Activated CD4-positive, CD25-positive, alpha-beta regulatory T cell treated with anti-CD3 and anti-CD28 coated beads, Interleukin-2, amount 50 U/mL, for 16 hours (primary cell): ENCODE results near the gene BSPRY.
"Not testable (repeated sequence)": the region's sequence is repeated elsewhere in the genome, so short reads cannot be mapped to it uniquely, and the experiment has no call there.

Experiments used
- DNase-seq: peaks from one replicate; pipeline ENCODE4 v3.0.0-alpha.2; 2020; ENCODE audit warnings: low read depth, low spot score

Gene BSPRY

DNA sequence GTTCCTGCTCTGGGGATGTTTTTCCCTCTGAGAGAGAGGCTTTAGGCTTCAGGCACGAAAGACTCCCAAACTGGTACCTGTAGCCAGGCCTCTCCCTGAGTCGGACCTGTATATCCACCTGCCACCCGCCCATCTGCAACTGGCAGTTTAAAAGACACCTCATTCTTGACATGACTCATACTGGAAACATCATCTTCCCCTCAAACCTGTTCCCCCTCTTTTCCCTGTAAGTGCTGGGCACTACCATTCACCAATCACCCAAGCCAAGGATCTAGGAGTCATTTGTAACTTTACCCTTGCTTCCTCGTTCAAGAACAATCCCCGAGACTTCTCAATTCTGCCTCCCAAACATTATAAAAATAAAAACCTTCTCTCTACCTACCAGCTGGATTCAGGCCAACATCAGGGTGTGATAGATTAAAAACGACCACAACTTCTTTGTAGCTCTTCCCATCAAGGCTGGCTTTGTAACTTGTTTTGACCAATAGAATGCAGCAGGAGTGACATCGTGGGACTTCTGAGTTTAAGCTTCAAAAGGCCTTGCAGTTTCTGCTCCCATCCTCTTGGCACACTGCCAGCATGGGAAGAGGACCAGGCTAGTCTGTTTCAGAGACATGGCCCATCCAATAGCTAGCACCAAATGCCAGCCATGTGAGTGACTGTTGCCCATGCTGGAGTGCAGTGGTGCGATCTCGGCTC lies 7.5 kb upstream of the BSPRY start:
- DNase-seq = no peak

DNA sequence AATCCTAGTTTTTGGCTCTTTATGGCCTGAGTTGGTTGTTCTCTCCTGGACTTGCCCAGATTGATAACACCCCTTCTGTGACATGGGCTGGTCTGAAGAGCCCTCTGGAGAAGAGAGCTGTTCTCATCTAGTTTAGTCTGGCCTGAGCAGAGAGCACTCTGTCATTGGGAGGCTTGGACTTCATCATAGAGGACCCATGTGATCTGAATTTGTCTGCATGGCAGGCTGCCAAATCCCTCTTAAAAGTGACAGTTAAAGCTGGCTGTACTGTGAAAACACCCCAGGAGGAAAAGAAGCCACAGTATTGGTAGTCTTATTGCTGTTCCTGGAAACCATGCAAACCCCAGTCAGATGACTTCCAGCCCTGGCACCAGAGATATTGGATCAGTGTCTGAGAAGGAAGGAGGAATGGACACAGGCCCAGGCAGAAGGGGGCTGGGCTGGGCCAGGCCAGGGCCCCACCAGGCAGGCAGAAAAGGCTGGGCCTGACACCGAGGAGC lies 5.6 kb upstream of the BSPRY start:
- no peak for DNase-seq

DNA sequence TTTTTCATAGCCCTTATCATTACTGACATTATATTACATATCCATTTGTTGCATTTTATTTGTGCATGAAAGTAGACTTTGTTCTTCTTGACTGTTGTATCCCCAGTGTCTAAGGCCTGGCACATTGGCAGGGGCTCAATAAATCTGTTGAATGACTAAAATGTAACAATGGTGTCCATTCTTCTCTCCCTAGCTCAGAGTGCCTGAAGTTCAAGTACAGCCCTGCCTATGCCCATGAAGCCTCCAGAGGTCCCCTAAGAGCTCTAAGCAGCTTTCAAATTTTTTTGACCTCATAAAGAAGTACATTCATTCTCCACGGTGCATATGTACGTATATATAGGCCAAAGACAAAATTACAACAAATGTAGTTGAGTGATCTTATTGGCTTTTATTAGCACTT lies 4.2 kb upstream of the BSPRY start:
- no peak for DNase-seq

DNA sequence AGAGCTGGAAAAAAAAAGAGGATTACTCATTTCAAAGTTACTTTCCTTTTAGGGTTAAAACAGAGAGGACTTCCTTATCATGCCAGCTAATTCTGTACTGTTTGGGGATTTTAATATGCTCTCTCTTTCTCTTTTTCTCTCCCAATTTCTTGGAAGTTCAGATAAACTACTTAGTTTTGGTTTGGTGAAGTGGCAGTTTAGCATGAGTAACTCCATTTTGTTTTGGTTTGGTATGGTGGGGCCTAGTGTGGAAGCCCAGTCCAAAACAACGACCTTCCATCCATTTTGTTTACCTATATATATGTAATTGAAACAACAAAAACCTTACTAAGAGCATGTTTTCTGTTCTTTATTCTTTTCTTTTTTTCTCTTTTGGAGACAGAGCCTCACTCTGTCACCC lies 3.7 kb upstream of the BSPRY start:
- no peak for DNase-seq

DNA sequence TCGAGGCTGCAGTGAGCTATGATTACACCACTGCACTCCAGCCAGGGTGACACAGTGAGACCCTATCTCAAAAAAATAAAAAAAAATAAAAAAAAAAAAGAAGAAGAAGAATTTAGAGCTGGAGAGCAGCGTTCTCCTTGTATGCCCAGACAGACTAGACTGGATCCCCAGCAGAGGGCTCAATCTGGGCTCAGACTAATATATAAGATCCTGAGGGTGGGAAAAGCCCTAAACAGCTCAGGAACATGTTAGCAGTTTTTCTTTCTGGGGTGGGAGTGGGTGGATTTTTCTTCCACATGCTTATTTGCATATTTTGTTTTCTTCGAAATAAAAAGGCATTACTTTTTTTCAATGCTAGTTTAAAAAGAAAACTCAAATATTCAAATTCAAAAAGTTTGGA lies 904 bp upstream of the BSPRY start:
- DNase-seq = no peak

DNA sequence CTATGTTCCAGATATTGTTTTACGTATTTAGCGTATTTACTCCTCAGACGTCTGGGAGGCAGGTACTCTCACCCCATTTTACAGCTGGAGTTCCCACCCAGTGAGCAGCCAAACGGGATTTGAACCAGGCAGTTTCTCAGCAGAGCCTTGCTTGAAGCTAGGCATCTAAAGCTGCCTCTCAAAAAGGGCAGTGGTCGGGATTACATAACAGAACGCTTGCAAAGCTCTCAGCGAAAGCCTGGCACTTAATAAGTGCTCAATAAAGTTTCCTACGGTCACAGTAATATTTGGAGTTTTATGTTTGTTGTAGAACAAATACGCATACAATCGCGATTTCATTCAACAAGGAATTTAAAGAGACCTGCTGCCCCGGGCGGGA lies 286 bp upstream of the BSPRY start:
- no peak for DNase-seq

DNA sequence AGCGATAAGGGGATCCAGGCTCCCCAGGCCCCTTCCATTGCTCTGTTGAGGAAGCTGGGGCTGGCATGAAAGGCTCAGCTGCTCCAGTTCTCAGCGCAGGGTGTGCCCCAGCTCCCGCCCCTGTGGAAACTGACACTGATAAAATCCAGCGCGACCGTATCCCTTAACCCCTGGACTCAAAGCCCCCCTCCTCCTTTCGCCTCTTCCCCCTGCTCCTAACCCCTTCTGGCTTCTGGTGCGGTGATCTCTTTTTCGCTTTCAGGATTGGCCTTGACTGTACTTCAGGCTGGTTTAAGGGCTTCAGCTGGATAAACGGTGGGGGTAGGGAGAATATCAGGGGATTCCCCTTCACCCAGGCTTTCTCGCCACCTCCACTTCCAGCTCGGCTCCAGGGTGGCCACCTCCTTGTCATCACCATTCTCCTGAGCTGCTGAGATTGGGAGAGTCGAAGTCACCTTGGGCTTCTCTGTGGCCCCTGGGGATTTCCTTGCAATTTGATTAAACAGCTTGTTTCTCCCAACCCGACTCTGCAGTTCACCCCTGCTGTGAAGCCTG lies 843 bp downstream of the BSPRY start:
- DNase-seq = no peak

DNA sequence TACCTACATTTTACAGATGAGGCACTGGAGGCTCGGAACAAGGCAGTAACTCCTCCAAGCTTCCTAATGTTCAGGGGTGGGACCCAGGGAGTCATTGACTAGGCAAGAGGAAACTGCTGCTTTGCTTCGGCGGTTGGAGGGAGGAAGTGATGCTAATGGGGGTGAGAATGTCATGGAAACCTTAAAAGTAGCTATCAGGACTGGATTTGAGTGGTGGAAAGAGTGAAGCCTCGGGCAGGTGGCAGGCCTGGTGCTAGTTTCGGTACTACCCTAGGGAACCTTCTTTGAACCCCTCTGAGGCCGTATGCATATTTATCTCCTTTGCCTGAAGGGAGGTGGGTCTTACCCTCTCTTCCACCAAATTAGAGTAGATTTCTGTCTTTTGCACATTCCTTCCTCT lies 1.6 kb downstream of the BSPRY start:
- no peak for DNase-seq

DNA sequence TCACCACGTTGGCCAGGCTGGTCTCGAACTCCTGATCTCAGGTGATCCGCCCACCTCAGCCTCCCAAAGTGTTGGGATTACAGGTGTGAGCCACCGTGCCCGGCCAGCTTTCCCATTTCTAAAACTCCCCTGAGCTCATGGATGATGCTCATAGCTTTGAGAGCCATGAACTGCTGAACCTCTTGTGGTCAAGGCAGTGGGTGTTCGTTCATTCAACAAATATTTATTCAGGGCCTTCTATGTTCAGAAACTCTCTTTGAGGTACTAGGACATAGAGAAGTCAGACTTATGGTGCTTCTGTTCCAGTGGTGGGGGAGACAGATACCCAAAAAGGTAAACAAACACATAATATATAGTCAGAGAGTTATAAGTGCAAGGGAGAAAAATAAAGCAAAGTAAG lies 2.7 kb downstream of the BSPRY start:
- DNase-seq = no peak

DNA sequence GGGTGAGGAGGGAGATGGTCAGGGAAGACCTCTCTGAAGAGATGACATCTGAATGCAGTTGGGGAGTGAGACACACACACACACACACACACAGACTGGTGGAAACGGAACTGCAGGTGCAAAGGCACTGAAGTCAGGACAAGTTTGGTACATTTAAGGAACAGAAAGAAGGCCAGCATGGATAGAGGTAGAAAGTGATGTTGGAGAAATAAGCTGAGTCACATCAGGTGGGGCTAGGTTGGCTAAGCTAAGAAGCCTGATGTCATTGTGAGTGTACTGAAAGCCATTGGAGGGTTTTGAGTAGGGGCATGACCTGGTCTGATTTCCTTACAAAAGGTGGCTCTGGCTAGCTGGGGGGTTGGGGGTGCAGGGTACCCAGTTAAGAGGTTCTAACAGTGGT lies 3.1 kb downstream of the BSPRY start:
- no peak for DNase-seq

DNA sequence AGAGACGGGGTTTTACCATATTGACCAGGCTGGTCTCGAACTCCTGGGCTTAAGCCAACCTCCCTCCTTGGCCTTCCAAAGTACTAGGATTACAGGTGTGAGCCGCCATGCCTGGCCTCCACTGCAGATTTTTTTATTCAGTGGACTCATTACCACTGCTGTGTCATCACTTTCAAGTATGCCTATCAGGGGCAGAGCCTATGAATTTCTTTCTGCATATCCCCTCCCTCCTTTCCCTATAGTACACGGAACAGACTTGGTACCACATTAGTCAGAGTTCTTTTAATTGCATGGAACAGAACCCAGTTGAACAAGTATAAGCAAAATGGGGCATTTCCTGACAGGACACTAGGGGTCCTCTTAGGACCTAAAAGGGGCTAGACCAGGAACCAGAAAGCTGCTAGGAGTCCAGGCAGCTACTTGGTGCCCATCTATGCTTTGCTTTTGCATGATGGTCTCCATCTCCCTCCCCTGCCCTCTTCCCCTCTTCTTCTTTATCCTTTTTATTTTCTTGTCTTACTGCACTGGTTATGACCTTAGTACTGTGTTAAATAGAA lies 5.8 kb downstream of the BSPRY start:
- DNase-seq = no peak

DNA sequence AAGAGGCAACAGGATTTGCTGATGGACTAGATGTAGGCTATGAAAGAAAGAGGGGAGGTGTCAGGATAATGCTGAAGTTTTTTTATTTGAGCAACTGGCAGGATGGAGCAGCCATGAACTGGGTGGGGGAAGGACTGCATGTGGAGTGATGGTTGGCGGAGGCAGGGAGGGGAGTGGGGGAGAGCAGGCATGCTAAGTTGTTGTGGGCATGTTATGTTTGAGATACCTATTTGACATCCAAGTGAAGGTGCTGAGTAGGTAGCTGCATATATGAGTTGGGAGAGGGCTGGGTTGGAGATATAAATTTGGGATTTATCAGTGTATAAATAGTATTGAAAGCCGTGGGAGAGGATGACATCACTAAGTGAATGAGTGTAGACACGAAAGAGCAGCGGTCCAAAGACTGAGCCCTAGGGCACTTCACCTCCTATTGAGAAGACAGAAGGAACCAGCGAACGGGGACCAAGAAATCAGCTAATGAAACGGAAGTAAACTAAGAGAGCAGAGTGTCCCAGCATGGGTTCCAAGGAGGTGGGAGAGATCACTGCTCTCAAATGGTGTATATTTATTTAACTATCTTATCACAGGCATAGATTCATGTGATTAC lies 7.4 kb downstream of the BSPRY start:
- DNase-seq = no peak

DNA sequence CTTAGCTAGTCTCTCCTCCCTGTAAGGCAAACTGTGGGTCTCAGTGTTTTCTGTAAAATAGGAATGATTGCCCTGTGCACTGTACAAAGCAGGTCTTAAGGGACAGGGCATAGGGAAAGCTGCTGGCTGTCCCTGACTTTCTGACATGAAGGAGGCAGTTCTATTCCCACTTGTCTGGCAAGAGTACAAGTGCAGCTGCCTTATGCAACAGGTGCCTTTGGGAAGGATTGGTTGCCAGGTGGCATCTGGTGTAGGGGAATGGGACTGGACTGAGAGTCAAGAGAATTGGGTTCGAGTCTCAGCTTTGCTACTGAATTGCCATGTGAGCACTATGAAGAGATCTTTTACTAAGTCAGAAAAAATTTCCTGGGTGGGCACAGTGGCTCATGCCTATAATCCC lies 10.0 kb downstream of the BSPRY start:
- DNase-seq = no peak

DNA sequence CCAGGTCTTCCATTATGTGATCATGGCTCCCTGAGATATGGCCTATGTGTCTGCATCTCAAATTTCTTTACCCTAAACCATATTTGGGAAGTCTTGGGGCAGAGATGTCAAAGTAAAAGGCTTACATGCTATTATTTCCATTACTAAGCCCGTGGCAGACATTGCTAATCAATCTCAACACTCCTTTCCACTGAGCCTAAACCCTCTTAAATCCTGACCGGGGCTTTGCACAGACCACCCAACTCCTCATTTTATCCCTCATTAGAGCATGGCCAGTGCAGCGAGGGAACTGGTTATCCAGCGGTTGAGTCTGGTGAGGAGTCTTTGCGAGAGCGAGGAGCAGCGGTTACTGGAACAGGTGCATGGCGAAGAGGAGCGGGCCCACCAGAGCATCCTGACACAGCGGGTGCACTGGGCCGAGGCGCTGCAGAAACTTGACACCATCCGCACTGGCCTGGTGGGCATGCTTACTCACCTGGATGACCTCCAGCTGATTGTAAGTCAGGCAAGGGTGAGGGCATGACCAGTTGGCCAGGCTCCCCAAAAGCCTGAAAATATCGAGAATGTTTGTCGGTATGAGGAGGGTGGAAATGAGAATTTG lies 11.0 kb downstream of the BSPRY start:
- DNase-seq = no peak

DNA sequence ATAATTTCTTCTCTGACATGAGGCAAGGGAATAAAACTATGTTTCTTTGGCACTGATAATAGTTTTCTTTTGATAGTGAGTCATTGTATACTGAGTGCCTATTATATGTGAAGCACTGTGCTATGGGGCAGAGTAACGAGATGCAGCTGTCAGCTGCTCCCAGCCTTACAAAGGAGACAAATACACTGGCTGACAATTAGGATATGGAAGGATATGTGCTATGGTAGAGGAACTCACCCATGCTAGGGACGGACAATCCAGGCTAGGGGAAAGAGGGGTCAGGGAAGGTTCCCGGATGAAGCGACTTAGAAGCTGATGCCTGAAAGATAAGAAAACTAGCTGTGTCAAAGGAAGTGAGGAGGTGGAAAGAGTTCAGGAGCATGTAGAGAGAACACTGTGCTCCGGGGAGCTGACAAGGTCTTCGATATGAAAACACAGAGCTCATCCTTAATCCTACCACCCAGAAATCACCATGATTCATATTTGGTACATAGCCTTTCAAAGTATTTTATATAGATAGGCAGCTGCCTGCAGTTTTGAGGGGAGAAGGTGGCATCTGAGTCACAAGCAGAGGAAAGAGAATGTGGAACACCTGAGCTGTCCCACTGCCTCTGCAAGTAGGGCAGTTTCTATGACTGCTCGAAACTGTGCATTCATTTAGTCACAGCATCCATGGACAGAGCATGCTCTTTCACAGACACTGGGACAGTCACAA lies 12.1 kb downstream of the BSPRY start:
- DNase-seq = no peak

DNA sequence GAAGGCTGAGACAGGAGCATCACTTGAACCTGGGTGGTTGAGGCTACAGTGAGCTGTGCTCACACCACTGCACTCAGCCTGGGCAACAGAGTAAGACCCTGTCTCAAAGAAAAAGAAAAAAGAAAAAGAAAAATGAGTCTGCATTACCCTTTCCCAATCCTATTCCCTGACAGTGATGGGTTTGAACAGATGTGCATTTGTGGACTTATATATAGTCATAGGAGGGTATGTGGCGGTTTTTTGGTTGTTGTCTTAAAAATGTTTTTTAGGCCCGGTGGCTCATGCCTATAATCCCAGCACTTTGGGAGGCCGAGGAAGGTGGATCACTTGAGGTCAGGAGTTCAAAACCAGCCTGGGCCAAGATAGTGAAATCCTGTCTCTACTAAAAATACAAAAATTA lies 14.0 kb downstream of the BSPRY start:
- no peak for DNase-seq

DNA sequence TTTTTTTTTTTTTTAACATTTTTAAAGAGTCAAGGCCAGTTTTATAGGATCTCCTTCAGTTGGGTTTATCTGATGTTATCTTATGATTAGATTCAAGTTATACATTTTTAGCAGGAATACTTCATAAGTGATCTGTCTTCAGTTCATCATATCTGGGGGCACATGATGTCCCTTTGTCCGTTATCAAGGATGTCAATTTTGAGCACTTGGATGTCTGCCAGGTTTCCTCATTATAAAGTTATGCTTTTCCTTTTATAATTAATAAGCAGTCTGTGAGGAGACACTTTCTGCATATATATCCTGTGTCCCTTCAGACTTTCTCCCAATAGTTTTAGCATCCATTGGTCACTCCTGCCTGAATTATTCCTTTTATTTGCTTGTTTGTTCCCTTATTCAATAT lies 15.6 kb downstream of the BSPRY start:
- no peak for DNase-seq

DNA sequence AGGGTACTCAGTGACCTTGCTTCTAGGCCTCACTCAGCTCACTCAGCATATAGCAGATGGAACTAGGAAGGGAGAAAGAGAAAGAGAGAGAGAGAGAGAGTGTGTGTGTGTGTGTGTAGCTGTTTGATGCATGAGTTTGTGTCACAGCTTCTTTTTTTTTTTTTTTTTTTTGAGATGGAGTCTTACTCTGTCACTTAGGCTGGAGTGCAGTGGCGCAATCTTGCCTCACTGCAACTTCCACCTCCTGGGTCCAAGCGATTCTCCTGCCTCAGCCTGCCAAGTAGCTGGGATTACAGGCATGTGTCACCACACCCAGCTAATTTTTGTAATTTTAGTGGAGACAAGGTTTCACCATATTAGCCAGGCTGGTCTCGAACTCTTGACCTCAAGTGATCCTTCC lies 16.3 kb downstream of the BSPRY start:
- DNase-seq = not testable (repeated sequence)

DNA sequence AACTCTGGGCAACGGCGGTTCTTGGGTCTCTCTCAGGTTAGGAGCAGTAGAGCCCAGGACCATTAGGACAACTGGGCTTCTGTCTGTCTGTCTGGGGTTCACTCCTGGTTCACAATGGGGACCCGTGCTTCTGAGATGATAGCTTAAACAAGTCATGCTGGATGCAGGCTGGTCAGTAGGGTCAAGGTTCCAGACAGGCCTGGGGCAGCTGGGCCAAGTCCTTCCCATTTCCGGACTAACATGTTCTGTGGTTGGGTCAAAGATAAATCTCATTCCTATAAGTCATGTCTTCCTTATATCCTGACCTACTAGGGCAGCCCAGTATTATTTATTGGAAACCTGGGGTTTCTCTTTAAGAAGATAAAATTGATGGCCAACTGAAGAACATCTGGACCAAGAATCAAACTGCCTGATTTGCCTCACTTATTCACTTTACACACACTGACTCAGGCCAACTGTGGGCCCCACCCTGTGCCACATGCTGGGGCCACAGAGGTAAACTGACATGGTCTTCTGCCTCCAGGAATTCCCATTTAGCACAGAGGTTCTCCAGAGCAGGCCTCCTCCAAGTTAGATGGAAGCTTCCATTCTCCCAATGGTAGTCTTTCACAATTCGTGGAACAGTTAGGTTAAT lies 19.1 kb downstream of the BSPRY start:
- DNase-seq = no peak

DNA sequence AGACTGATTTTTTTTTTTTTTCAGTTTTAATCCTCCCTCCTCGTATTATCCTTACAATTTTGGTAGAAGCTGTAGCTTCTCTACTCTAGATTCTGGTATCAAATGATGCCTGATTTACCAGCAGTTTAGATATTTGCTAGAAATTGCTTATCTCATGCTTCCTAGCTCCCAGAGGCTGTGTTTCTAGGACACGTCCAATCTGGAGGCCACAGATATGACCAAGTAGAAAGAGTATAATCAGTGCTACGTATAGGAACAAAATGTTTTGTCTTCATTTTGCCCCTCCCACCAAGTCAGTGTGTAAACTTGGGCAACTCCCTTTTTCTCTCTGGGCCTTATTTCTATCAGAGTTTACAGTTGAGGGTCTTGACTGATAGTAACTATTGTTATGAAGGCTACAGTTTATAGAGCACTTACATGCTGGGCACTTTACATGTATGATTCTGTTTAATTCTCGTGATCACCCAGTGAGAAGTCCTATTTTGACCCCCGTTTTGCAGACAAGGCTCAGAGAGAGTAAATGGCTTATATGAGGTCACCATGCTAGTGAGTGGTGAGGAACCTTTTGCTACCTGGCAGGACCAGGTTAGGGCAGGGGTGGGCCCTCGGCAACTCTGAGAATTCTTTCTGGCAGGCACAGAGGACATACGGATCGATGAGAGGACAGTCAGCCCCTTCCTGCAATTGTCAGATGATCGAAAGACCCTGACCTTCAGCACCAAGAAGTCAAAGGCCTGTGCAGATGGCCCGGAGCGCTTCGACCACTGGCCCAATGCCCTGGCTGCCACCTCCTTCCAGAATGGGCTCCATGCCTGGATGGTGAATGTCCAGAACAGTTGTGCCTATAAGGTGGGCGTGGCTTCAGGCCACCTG lies 19.9 kb downstream of the BSPRY start:
- DNase-seq = no peak

DNA sequence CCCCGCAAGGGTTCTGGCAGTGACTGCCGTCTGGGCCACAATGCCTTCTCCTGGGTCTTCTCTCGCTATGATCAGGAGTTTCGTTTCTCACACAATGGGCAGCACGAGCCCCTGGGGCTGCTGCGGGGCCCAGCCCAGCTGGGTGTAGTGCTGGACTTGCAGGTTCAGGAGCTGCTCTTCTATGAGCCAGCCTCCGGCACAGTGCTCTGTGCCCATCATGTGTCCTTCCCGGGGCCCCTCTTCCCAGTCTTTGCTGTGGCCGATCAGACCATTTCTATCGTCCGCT lies 20.5 kb downstream of the BSPRY start:
- no peak for DNase-seq
